Activated CD4-positive, alpha-beta memory T cell treated with anti-CD3 and anti-CD28 coated beads for 36 hours (primary cell): Measurements from ENCODE around the gene PAX2. TPM values are rescaled to one million over a fixed set of nuclear protein-coding genes. Genes with fewer than 3 reads are reported as not detected.

Experiments used
- CTCF ChIA-PET: fragments of 350-600 bp; sonication (Branson Sonifier 250); formaldehyde crosslinking; loops from one replicate; lab custom pipeline; 2021; ENCODE audit warnings: antibody characterized with exemption, inconsistent platforms; lab: Charles Lee
- POLR2A ChIA-PET: fragments of 350-600 bp; sonication (Branson Sonifier 250); formaldehyde crosslinking; loops from one replicate; lab custom pipeline; 2021; ENCODE audit warnings: antibody characterized with exemption; lab: Charles Lee
- DNase-seq: peaks from one replicate; pipeline ENCODE4 v3.0.0-alpha.2; 2020
- H3K27ac Mint-ChIP-seq: one replicate; pipeline ENCODE4 v1.8.0; 2021; ENCODE audit warnings: mixed read lengths
- H3K27me3 Mint-ChIP-seq: one replicate; pipeline ENCODE4 v1.8.0; 2021; ENCODE audit warnings: mixed read lengths
- H3K36me3 Mint-ChIP-seq: one replicate; pipeline ENCODE4 v1.8.0; 2021; ENCODE audit warnings: mixed read lengths
- H3K4me1 Mint-ChIP-seq: one replicate; pipeline ENCODE4 v1.8.0; 2021; ENCODE audit warnings: low read depth, mixed read lengths
- H3K4me3 Mint-ChIP-seq: one replicate; pipeline ENCODE4 v1.8.0; 2021; ENCODE audit warnings: mild to moderate bottlenecking, mixed read lengths
- H3K9me3 Mint-ChIP-seq: one replicate; pipeline ENCODE4 v1.8.0; 2021; ENCODE audit warnings: mixed read lengths
- intact Hi-C: fragments of 100-400 bp; cut with micrococcal nuclease; formaldehyde crosslinking; loops from one replicate; pipeline ENCODE4 v1.15.1; 2023
- total RNA-seq, 2 experiments: library from RNA; stranded (reverse); gene quantifications; one replicate each; pipeline ENCODE4 v1.2.3, GENCODE V29; 2021

Gene PAX2
- total RNA-seq, 2 experiments from 2014 or later = not detected

DNA sequence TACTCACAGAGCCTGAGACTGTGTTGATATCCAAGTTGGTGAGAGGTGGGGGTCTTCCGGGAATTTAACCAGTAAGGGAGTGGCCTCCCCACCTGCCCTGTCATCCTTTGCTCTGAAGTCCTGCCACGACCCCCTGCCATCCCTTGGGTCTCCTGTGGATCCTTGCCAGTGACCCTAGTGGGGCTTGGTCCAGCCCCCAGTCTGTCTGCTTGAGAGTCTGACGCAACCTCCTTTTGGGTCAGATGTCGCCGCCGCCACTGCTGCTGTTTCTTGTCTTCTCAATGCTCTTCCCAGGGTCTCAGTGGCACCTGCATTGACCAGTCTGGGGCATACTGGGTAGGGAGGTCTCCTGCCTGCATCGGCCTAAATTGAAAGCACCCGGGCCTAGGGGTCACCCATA is 28.8 kb downstream of the PAX2 start:
- H3K9me3 Mint-ChIP-seq = no peaks in the 10 kb centered on the region
- CTCF ChIA-PET = interaction anchor here (0.6 kb wide), 1 partner anchor 95 kb away, joined by 3 read pairs; no protein-coding TSS in a partner anchor
- H3K4me3 Mint-ChIP-seq = no peak overlapping the region
- intact Hi-C loops = no loop called here
- POLR2A ChIA-PET = no interaction called here
- H3K36me3 Mint-ChIP-seq = no peaks in the 10 kb centered on the region
- DNase-seq = no peak
- peaks cover 26% of the 10 kb centered on the region for H3K27me3 Mint-ChIP-seq
- H3K4me1 Mint-ChIP-seq = no peaks in the 10 kb centered on the region
- H3K27ac Mint-ChIP-seq = no peak overlapping the region

DNA sequence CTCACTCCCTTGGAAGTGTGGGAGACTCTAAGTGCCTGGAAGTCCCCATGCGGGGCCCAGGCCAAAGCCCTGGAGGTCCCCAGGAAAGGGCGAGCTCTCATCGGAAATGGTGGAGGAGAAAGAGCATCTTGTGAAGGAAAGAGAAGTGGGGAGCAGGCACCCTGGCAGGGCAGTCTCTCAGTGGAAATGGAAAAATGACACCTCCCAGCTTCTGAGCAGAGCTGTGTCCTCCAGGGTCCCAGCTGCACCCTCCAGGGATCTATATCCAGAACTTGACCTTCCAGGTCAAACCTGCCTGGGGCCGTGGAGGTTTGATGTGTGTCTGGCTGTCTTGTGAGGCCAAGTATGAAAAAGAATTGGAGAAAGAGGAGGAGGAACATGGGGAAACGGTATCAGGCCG is 29.5 kb downstream of the PAX2 start:
- H3K4me3 Mint-ChIP-seq = no peak overlapping the region
- H3K27ac Mint-ChIP-seq = no peak overlapping the region
- H3K4me1 Mint-ChIP-seq = no peaks in the 10 kb centered on the region
- intact Hi-C loops = no loop called here
- no peak for DNase-seq
- ChIA-PET POLR2A (no interaction called here), CTCF (interaction anchor here (0.5 kb wide), 1 partner anchor 232 kb away, joined by 3 read pairs; no protein-coding TSS in a partner anchor)
- peaks cover 31% of the 10 kb centered on the region for H3K27me3 Mint-ChIP-seq
- H3K9me3 Mint-ChIP-seq = no peaks in the 10 kb centered on the region
- H3K36me3 Mint-ChIP-seq = no peaks in the 10 kb centered on the region

DNA sequence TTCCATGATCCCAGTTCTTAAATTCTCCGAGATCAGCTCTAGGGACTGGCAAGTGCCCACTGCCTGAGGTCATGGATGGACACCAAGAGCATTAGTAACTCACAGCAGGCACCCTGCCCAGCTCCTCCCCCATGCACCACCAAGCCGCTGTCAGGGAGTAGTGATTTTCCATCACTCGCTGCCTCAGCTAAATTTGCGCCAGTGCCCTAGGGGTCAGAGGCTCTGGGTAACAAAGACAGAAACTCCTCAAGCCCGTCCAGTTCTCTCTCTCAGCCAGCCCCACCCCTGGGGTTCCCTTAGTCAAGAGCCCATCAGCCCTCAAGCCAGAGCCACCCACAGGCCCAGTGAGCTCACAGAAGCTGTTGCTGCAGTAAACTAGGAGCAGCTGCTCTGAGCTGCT is 30.0 kb downstream of the PAX2 start:
- Mint-ChIP-seq H3K4me3 (no peak overlapping the region), H3K9me3 (no peaks in the 10 kb centered on the region), H3K36me3 (no peaks in the 10 kb centered on the region), H3K27ac (no peak overlapping the region), H3K27me3 (peaks cover 33% of the 10 kb centered on the region), H3K4me1 (no peaks in the 10 kb centered on the region)
- ChIA-PET POLR2A (no interaction called here), CTCF (interaction anchor here (0.5 to 0.8 kb wide), 2 partner anchors 12 to 231 kb away, joined by 3 read pairs; no protein-coding TSS in a partner anchor)
- no peak for DNase-seq
- intact Hi-C loops = no loop called here

DNA sequence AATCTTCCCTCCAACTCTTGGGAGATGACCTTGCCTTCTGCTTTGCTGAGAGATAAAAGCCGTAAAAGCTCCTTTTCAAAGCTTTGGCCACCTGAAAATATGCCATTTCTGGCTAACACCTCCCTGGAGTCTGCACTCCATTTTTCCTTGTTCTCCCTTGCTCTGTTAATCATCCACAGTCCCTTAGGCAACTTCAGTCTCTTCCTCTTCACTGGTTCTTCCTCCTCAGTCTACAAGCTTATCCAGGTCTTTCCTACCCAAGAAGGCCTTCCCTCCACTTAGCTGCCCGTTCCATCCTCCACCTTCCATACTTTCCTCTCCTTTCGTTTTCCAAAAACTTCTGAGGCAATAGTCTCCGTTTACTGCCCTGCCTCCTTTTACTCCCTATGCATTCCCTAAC is 30.5 kb downstream of the PAX2 start:
- DNase-seq = no peak
- Mint-ChIP-seq H3K27me3 (peaks cover 33% of the 10 kb centered on the region), H3K4me1 (no peaks in the 10 kb centered on the region), H3K9me3 (no peaks in the 10 kb centered on the region), H3K4me3 (no peak overlapping the region), H3K27ac (no peak overlapping the region), H3K36me3 (no peaks in the 10 kb centered on the region)
- CTCF ChIA-PET = interaction anchor here (0.8 kb wide), 1 partner anchor 11 kb away, joined by 3 read pairs; no protein-coding TSS in a partner anchor
- POLR2A ChIA-PET = no interaction called here
- intact Hi-C loops = no loop called here

DNA sequence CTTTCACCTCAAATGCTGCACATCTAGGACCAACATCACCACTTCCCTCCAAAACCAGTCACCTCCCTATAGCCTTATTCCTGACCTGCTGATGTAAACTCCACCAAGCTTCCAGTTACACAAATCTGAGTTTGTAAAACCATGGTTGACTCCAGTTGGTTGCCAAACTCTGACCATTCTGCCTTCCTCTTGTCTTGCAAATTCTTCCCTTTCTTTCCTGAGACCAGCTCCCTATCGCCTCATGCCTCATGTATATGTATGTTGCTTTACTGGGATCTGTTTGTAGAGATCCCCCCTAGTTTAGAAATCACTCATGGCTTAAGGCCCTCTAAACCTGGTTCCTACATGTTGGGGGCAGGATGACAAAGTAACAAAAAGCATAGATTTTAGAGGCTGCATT is 31.3 kb downstream of the PAX2 start:
- Mint-ChIP-seq H3K4me1 (no peaks in the 10 kb centered on the region), H3K4me3 (no peak overlapping the region), H3K27ac (no peak overlapping the region), H3K9me3 (no peaks in the 10 kb centered on the region), H3K36me3 (no peaks in the 10 kb centered on the region), H3K27me3 (peaks cover 33% of the 10 kb centered on the region)
- ChIA-PET POLR2A (no interaction called here), CTCF (no interaction called here)
- intact Hi-C loops = no loop called here
- DNase-seq = no peak

DNA sequence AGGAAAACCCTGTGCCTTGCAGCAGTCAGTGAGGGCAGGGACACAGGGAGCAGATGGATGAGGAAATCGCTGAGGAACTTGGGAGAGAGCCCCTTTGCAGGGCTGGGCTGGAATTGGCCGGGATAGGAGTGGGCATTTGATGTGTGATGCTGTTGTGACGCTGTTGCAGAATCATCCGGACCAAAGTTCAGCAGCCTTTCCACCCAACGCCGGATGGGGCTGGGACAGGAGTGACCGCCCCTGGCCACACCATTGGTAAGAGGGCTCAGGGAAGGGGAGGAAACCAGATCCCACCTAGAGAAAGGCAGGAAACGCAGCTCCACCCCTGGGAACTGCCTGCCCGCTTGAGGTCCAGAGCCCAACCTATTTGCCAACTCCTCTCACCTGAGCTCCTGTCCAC is 33.9 kb downstream of the PAX2 start:
- H3K4me3 Mint-ChIP-seq = no peak overlapping the region
- POLR2A ChIA-PET = no interaction called here
- CTCF ChIA-PET = no interaction called here
- no peaks in the 10 kb centered on the region for H3K36me3 Mint-ChIP-seq
- H3K27ac Mint-ChIP-seq = no peak overlapping the region
- no peaks in the 10 kb centered on the region for H3K4me1 Mint-ChIP-seq
- no peak for DNase-seq
- H3K9me3 Mint-ChIP-seq = no peaks in the 10 kb centered on the region
- H3K27me3 Mint-ChIP-seq = peaks cover 33% of the 10 kb centered on the region
- intact Hi-C loops = no loop called here

DNA sequence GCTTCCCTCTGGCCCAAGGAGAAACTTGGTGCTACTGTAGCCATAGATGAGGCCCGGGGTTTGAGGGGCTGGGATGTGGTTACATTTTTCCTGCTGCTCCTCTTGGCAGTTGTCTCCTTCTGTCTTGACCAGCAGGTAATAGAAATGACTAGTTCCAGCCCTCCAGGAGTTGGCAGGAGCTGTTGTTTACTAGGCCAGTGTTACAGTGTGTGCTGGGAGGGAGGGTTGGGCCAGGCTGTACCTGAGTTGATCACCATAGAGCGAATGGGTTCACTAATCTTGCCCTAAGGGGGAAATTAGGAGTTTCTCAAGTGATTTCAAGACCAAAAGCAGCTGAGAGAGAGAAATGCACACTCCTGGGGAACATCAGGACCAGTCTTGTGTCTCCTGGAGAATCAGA is 34.9 kb downstream of the PAX2 start:
- intact Hi-C loops = no loop called here
- no peak overlapping the region for H3K4me3 Mint-ChIP-seq
- no peak overlapping the region for H3K27ac Mint-ChIP-seq
- no peak for DNase-seq
- peaks cover 36% of the 10 kb centered on the region for H3K27me3 Mint-ChIP-seq
- H3K4me1 Mint-ChIP-seq = no peaks in the 10 kb centered on the region
- H3K9me3 Mint-ChIP-seq = no peaks in the 10 kb centered on the region
- H3K36me3 Mint-ChIP-seq = no peaks in the 10 kb centered on the region
- ChIA-PET CTCF (no interaction called here), POLR2A (no interaction called here)

DNA sequence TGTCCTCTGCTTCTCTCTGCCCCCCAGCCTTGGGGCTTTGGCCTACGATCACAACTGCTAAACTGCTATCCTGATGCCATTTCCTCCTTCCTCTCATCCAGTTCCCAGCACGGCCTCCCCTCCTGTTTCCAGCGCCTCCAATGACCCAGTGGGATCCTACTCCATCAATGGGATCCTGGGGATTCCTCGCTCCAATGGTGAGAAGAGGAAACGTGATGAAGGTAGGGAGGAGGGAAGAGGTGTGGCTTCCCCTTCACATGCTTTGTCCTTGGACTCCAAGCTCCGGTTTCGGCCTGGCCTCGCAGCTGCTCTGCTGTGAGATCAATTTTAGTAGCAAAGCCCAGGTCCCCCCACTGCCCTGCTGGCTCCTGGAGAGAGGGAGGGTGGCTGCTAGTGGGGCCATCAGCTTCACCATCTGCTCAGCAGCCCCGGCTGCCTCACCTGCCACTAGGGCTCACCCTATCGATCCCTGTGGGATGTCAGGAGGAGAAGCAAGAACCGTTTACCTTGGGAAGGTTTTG is 35.8 kb downstream of the PAX2 start:
- no peak for DNase-seq
- Mint-ChIP-seq H3K4me3 (no peak overlapping the region), H3K36me3 (no peaks in the 10 kb centered on the region), H3K27me3 (peaks cover 34% of the 10 kb centered on the region), H3K4me1 (no peaks in the 10 kb centered on the region), H3K9me3 (no peaks in the 10 kb centered on the region), H3K27ac (no peak overlapping the region)
- intact Hi-C loops = no loop called here
- CTCF ChIA-PET = no interaction called here
- POLR2A ChIA-PET = no interaction called here

DNA sequence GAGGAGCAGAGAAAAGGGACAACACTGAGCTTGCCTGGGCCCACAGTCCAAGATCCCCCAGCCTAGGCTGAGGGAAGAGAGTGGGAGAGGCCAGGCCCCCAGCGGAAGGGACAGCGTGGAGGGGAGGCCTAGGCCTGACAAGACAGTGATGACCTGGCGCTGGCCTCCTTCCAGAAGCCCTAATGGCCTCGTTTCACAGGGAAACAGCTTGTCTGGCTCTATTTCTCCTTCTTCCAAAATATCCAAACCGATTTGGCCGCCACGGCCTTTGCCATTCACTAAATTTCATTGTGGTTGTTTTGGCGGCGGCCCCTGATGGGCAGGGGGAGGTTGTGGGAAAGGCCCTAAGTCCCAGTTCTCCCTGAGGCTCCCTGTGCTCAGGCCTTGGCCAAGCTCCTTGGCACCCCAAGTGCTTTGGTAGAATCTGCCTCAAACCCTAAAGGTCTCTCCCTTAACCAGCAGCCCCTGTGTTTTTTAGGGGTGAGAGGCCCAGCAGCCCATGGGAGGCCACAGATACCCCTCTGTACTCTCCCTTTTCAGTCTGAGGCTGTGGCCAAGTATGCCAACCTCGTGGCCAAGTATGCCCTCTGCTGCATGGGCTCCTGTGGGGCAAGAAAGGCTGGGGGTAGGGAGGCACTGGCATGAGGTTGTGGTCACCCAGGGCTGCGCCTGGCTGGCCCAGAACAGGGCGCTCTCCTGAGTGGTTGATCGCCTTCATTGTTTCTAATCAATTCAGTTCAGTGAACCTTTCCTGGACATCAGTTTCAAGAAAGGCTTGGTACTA is 37.3 kb downstream of the PAX2 start:
- intact Hi-C loops = no loop called here
- no peak overlapping the region for H3K27ac Mint-ChIP-seq
- H3K4me1 Mint-ChIP-seq = no peaks in the 10 kb centered on the region
- H3K4me3 Mint-ChIP-seq = no peak overlapping the region
- H3K36me3 Mint-ChIP-seq = no peaks in the 10 kb centered on the region
- DNase-seq = no peak
- no peaks in the 10 kb centered on the region for H3K9me3 Mint-ChIP-seq
- ChIA-PET CTCF (no interaction called here), POLR2A (no interaction called here)
- H3K27me3 Mint-ChIP-seq = peaks cover 32% of the 10 kb centered on the region

DNA sequence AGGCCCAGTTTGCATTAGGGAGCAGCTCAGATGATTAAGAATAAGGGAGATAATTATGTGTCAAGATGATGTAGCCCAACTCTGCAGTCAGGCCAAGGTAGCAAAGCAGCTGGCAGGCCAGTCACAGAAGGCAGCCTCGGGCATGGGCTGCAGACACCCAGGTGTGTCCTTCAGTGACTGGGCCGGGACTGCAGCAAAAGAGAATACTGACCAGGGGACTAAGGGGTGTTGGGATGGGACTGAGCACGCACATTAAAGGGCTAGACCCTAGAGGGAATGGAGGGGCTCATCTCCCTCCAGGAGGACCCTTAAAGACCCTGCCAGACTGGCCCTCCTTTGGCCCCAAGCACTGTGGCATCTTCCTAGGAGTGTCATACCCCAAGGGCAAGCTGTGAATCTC is 38.7 kb downstream of the PAX2 start:
- Mint-ChIP-seq H3K4me3 (no peak overlapping the region), H3K4me1 (no peaks in the 10 kb centered on the region), H3K27me3 (peaks cover 25% of the 10 kb centered on the region), H3K9me3 (no peaks in the 10 kb centered on the region), H3K27ac (no peak overlapping the region), H3K36me3 (no peaks in the 10 kb centered on the region)
- POLR2A ChIA-PET = no interaction called here
- no peak for DNase-seq
- intact Hi-C loops = no loop called here
- CTCF ChIA-PET = no interaction called here

DNA sequence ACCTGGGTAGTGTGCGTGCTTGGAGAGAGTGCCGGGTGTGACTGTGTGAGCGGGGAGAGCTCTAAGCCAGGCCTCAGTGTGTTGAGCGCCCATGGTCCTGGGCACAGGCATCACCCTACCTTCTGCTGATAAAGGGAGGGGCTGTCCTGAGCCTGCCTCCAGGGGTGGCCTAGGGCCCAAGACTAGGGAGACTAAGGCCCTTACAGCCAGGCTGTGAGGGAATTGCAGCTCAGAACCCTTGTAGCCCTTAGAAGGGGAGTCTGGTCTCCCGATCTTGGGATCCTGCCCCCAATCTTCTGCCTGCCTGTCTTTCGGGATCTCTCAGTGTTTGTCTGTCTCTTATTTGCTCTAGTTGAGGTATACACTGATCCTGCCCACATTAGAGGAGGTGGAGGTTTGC is 41.2 kb downstream of the PAX2 start:
- Mint-ChIP-seq H3K9me3 (no peaks in the 10 kb centered on the region), H3K36me3 (no peaks in the 10 kb centered on the region), H3K4me1 (no peaks in the 10 kb centered on the region), H3K27me3 (peaks cover 22% of the 10 kb centered on the region), H3K27ac (no peak overlapping the region), H3K4me3 (no peak overlapping the region)
- CTCF ChIA-PET = no interaction called here
- DNase-seq = no peak
- POLR2A ChIA-PET = no interaction called here
- intact Hi-C loops = no loop called here

DNA sequence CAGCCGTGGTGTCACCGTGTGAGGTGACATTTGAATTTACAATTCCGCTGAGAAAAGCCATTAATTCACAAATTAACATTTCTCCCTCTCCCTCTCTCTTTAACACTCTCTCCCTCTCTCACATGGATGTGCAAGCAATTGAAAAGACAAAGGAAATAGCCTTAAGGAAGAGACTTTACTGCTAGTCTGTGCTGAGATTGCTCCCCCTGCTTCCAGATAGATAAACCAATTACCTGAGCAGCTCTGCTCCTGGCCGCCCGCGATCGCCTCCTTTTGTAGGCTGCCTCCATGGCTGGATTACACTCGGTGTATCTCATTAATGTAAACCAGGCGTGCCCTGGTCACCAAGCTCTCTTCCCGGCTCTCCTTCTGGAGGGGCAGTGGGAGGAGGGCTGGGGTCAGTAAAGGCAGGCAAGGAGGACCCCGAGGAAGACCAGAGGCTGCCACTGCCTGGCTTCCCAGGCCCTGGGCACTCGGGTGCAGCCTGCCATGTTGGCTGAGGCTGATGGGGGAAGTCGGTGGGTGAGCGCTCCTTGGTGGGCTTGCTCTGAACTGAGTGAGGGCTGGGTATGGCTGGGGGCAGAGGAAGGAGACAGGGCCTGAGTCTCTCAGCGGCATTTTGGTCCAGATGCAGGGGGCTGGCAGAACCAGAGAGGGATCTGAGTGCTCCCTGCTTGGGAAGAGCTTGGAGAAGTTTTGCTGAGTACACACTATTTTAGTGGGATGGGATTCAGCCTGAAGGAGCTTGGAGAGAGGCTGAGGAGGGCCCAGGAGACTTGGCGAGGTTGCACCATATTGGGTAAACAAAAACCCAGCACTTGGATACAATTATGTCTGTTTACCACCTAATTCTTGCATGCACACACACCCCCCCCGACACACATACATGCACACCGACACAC is 42.9 kb downstream of the PAX2 start:
- no peaks in the 10 kb centered on the region for H3K4me1 Mint-ChIP-seq
- peaks cover 27% of the 10 kb centered on the region for H3K27me3 Mint-ChIP-seq
- intact Hi-C loops = no loop called here
- H3K9me3 Mint-ChIP-seq = no peaks in the 10 kb centered on the region
- DNase-seq = no peak
- H3K36me3 Mint-ChIP-seq = no peaks in the 10 kb centered on the region
- CTCF ChIA-PET = no interaction called here
- POLR2A ChIA-PET = no interaction called here
- H3K4me3 Mint-ChIP-seq = no peak overlapping the region
- no peak overlapping the region for H3K27ac Mint-ChIP-seq
